HG03280 (cell line): ENCODE data around the gene CCDC40.

ENCODE experiments used
- ATAC-seq: cut with Tn5 transposase; IDR thresholded peaks from one replicate; pipeline ENCODE4 v1.9.1; 2021; ENCODE audit warnings: mild to moderate bottlenecking, moderate library complexity; ENCODE audit not compliant: unreplicated experiment

CCDC40 gene

GRCh38 chr17:80000981-80001775, 35.3 kb upstream of the CCDC40 start:
- ATAC-seq, result no peak

- ATAC-seq, result no peak
Measured at GRCh38 chr17:80002070-80002641, 34.3 kb upstream of the CCDC40 start.

- no peak for ATAC-seq
Measured at GRCh38 chr17:80002690-80003490, 33.6 kb upstream of the CCDC40 start.

GRCh38 chr17:80003969-80004368, 32.5 kb upstream of the CCDC40 start:
- ATAC-seq, result no peak

DNA sequence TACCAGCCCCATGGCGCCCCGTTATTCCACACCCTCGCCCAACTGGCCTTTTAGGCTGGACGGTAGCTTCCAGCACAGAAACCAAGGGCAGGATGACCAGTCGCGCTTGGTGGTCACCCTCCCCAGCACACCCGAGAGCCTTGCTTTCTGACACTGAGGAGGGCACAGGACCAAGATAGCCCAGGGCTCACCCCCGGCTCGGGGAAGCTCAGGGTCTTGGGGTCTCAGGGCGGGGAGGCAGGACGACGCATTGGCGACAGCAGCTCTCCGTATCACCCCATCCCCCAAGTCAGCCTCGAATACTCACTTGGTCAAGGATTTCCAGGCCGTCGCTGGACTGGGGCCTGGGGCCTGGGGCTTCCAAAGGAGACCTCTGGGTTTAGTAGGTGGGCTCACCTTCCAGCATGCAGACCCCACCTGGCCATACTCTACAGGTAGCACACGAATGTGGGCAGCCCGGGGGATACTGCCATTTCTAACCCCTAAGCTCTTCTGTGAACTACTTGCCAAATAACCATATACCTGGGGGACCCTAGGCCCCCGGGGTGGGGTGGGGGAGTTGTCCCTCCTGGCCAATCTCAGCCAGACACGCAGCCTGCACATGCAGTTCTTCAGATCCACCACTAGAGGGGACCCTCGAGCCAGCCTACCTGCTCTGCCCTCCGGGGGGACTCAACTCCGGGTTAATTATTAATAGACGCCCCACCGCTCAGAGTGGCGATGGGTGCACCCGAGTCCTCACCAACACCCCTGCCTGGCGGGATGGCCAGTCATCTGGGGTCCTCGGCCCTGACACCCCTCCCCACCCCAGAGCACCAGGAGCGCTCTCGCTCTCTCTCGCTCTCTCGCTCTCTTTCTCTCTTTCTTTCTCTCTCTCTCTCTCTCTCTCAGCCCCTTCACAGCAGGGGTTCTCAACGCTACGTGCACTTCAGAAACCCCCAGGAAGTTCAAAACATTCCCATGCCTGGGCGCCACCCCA, 30.8 kb upstream of the CCDC40 start:
- ATAC-seq, result no peak

GRCh38 chr17:80006339-80006720, 30.1 kb upstream of the CCDC40 start:
- no peak for ATAC-seq

DNA sequence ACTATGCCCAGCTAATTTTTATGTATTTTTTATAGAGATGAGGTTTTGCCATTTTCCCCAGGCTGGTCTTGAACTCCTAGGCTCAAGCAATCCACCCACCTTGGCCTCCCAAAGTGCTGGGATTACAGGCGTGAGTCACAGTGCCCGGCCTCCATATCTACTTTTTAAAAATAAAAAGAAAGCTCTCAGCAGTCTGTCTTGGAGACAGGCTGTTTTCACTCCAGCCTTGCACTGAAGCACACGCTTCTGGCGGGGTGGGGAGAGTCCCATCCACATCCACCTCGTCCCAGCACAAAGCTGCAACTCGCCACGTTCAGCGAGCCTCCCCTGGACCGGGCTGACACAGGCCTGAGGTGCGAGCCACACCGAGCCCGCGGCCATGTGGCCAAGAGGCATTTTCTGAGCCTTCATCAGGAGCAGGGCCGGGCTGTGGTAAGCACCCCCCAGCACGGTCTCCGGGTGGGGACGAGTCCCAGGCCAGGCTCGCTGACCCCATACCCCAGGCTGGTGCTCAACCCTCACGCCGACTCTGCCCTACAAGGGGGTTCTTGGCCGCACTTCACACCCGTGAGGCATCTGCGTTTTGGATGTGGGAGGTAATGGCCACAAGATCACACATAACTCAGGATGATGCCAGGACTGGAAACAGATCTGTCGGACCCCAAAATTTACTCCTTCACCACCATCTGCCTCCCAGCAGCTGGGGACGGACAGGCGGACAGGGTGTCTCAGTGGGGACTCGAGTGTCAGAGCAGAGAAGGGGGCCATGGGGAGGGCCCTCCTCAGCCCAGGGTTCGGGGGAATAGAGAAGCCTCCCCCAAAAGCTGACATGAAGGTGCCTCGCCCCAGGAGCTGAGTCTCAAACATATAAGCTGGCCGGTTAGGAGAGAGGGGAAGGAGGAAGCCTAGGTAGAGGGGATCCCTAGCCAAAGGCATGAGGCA, 29.4 kb upstream of the CCDC40 start:
- no peak for ATAC-seq

DNA sequence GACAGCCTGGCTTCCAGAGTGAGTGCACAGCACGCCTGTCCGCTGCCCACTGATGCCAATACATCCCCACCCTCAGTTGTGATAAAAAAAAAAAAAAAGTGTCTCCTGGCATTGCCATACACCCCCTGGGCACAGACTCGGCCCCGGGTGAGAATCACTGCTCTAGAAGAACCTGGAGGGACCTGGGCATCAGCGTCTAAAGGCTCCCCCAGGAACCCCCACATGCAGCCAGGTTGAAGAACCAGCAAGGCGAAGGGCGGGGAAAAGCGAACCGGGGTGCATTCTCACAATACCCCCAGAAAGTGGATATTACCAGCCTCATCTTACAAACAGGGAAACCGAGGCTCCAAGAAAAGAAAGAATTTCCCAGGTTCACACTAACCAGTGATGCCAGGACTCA, 28.5 kb upstream of the CCDC40 start:
- no peak for ATAC-seq

GRCh38 chr17:80008383-80008840, 28.0 kb upstream of the CCDC40 start:
- ATAC-seq, result no peak

GRCh38 chr17:80008848-80009247, 27.6 kb upstream of the CCDC40 start:
- no peak for ATAC-seq

- no peak for ATAC-seq
Measured at GRCh38 chr17:80009391-80010282, 26.8 kb upstream of the CCDC40 start.

- ATAC-seq, result no peak
Measured at GRCh38 chr17:80010283-80010858, 26.1 kb upstream of the CCDC40 start.

- ATAC-seq, result no peak
Measured at GRCh38 chr17:80011989-80012555, 24.4 kb upstream of the CCDC40 start.

DNA sequence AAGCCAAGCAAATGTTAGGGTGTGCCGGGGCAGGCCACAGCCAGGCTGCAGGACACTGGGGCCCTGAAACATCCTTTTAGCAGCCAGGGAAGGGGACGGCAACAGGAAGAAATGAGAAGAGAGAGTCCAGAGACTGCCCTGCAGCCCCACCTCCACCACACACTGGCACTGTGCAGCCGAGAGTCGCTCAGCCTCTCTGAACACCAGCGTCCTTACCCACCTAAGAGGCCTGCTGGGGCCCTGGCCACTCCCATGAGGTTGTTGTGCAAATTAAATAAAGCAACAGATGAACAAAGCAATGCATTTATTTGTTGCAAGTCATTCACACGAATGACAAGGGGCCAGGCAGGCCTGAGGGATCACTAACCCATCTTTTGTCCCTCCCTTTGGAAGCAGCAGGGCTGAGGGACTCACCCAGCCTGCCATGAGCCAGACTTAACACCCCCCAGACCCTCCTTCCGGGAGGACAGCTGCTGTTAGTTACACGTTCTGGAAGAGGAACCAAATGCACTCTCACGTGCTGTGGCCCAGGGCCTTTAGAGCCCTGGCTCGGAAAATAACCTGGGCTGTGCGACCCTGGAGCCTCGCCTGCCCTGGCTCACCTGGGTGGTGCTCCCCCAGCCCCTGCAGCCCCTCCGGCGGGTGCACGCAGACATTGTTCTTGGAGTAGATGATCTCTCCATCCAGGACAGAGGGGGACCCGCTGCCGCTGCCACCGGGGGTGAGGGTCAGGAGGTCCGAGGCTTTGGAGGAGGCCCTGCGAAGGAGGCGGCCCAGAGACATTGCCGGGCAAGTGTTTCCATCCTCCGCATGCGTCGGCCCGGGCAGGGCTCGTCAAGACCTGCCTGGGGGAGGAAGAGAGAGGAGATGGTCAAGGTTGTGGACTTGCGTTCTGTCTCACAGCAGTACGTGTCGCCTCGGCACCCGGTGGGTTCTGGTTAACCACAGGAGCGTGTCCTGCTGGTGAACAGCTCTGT, 23.4 kb upstream of the CCDC40 start:
- no peak for ATAC-seq

DNA sequence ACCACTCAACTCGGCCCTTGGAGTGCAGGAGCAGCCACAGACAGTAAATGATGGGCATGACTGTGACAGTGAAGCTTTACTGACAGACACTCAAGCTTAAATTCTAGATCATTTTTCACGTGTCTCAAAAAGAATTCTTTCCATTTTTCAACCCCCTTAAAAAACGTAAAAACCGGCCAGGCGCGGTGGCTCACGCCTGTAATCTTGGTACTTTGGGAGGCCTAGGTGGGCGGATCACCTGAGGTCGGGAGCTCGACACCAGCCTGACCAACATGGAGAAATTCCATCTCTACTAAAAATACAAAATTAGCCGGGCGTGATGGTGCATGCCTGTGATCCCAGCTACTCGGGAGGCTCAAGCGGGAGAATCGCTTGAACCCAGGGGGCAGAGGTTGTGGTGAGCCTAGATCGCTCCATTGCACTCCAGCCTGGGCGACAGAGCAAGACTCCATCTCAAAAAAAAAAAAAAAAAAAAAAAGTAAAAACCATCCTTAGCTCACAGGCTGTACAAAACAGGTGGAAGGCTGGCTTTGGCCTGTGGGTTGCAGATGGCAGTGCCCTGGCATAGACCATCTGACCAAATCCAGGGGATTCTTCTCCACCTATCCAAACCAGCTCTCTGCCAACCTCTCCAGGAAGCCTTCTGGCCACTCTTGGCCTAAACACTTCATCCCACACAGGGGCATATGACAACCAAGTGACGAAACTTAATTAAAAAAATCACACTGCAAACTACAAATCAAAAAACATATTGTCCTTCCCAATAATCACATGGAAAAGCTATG, 19.0 kb upstream of the CCDC40 start:
- no peak for ATAC-seq
